GM12875 (cell line): ENCODE data around the gene CHODL.

Experiments used
- H3K4me3 ChIP-seq: one replicate; pipeline ENCODE4 v1.5.1; 2011; ENCODE audit warnings: low read depth, low read length, control low read depth
- TF ChIP-seq, protein P1 (sequence below): IDR thresholded peaks from 2 replicates; pipeline ENCODE4 v1.5.1; 2011; ENCODE audit warnings: low read depth, mild to moderate bottlenecking, control low read depth, inconsistent platforms, low read length, moderate library complexity, borderline replicate concordance; ENCODE audit not compliant: insufficient read depth

CHODL gene, protein sequence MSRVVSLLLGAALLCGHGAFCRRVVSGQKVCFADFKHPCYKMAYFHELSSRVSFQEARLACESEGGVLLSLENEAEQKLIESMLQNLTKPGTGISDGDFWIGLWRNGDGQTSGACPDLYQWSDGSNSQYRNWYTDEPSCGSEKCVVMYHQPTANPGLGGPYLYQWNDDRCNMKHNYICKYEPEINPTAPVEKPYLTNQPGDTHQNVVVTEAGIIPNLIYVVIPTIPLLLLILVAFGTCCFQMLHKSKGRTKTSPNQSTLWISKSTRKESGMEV

DNA sequence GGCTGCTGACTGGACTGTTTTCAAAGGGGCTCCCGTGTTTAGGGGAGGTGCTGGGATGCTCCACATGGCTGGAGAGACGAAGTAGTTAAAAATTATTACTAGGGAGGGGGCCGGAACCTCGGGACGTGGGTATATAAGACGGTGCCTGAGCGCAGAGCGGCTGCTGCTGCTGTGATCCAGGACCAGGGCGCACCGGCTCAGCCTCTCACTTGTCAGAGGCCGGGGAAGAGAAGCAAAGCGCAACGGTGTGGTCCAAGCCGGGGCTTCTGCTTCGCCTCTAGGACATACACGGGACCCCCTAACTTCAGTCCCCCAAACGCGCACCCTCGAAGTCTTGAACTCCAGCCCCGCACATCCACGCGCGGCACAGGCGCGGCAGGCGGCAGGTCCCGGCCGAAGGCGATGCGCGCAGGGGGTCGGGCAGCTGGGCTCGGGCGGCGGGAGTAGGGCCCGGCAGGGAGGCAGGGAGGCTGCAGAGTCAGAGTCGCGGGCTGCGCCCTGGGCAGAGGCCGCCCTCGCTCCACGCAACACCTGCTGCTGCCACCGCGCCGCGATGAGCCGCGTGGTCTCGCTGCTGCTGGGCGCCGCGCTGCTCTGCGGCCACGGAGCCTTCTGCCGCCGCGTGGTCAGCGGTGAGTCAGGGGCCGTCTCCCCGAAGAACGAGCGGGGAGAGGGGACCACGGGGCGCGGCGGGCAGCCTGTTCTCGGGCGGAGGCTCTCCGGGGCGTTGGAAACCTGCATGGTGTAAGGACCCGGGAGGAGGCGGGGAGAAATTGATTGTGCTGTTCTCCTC, at the start of gene CHODL:
Gene CHODL, plus strand, starts transcription at position 163 of the 793 bp plus-strand sequence. Its CDS starts 391 bp downstream, at position 554.
- H3K4me3 ChIP-seq = no peak within 1 kb of the TSS
- TF ChIP-seq, protein P1, sequence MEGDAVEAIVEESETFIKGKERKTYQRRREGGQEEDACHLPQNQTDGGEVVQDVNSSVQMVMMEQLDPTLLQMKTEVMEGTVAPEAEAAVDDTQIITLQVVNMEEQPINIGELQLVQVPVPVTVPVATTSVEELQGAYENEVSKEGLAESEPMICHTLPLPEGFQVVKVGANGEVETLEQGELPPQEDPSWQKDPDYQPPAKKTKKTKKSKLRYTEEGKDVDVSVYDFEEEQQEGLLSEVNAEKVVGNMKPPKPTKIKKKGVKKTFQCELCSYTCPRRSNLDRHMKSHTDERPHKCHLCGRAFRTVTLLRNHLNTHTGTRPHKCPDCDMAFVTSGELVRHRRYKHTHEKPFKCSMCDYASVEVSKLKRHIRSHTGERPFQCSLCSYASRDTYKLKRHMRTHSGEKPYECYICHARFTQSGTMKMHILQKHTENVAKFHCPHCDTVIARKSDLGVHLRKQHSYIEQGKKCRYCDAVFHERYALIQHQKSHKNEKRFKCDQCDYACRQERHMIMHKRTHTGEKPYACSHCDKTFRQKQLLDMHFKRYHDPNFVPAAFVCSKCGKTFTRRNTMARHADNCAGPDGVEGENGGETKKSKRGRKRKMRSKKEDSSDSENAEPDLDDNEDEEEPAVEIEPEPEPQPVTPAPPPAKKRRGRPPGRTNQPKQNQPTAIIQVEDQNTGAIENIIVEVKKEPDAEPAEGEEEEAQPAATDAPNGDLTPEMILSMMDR = no peak

DNA sequence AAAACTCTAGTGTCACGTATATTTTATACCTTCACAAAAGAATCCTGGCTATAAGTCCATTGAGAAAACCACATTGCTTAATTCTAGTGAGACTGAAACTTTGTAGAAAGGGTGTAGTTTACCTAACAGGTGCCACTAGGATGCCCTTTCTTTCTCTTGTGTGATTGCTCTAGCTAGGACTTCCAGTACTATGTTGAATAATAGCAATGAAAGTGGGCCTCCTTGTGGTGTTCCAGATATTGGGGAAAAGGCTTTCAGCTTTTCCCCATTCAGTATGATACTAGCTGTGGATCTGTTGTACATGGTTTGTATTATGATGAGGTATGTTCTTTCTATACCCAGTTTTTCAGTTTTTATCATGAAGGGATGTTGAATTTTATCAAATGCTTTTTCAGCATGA, 39.7 kb upstream of the CHODL start:
- TF ChIP-seq, protein P1 = no peak
- H3K4me3 ChIP-seq = no peak overlapping the region

DNA sequence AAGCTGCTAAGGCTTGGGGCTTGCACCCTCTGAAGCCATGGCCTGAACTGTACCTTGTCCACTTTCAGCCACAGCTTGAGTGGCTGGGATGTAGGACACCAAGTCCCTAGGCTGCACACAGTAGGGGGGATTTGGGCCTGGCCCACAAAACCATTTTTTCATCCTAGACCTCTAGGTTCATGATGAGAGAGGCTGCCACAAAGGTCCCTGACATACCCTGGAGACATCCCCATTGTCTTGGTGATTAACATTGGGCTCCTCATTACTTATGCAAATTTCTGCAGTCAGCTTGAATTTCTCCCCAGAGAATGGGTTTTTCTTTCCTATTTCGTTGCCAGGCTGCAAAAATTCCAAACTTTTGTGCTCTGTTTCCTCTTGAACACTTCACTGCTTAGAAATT, 26.3 kb upstream of the CHODL start:
- H3K4me3 ChIP-seq = no peak overlapping the region
- TF ChIP-seq, protein P1 = no peak

DNA sequence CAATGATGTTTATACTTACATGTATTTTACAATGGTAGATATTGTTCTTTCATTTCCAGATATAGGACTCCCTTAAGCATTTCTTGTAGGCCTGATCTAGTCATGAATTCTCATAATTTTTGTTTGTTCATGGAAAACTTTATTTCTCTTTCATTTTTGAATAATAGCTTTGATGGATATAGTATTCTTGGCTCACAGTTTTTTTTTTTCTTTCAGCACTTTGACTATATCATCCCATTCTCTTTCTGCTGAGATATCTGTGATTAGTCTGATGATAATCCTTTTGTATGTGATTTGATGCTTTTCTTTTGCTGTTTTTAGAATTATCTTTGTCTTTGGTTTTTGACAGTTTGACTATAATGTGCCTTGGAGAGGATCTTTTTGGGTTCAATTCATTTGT, 24.1 kb upstream of the CHODL start:
- TF ChIP-seq, protein P1 = no peak
- no peak overlapping the region for H3K4me3 ChIP-seq

DNA sequence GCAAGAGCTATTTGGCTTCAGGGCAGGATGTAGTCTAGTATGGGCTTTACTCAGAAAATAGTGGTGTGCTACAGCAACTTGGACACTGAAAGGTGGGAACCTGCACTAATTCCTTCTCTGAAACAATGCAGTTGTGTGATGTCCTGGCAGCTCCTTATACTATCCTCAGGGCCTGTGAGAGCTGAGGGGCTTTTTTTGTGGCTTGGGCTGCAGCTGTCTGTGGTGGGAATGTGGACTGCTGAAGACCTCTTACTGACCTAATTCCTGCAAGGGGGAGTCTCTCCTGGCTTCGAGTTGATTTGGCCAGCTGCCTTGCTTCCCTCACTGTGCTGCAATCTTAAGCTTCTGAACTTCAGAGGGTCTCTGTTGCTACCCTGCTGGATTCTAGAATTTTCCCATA, 22.3 kb upstream of the CHODL start:
- H3K4me3 ChIP-seq = no peak overlapping the region
- TF ChIP-seq, protein P1 = no peak

DNA sequence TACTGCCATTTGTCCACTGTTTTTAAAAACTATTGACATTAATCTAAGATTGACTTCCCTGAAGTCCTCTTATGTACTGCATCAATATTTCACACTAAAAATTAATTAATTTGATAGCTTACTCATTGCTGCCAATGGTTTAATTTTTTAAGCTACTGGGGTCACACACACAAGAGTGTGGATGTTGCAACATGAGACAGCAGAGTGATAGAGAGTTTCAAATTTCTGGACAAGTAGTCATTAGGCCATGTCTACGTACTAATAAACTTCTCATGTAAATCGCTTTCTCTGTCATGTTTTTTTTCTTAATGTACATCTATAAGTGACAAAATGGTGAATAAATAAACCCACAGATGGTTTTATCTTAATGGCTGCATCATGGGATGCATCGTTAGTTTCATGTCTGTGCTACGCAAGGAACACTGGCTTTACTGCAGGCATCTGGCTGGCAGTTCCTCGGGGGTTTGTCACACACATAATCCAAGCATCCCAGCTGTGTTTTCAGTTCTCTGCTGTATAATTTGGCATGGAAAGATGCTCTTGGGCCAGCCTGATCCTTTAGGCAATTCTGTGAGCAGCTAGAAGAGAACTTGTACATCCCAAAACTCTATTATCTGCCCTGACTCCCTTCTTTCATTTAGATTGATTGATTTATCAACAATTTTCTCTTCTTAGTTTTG, 16.4 kb upstream of the CHODL start:
- no peak overlapping the region for H3K4me3 ChIP-seq
- TF ChIP-seq, protein P1 = no peak
